Amniotic epithelial cell (primary cell): Measurements from ENCODE around the gene TOX3.

ENCODE experiments used
- DNase-seq: peaks from one replicate; pipeline ENCODE4 v3.0.0-alpha.2; 2010; ENCODE audit warnings: low read depth

TOX3 gene

DNA sequence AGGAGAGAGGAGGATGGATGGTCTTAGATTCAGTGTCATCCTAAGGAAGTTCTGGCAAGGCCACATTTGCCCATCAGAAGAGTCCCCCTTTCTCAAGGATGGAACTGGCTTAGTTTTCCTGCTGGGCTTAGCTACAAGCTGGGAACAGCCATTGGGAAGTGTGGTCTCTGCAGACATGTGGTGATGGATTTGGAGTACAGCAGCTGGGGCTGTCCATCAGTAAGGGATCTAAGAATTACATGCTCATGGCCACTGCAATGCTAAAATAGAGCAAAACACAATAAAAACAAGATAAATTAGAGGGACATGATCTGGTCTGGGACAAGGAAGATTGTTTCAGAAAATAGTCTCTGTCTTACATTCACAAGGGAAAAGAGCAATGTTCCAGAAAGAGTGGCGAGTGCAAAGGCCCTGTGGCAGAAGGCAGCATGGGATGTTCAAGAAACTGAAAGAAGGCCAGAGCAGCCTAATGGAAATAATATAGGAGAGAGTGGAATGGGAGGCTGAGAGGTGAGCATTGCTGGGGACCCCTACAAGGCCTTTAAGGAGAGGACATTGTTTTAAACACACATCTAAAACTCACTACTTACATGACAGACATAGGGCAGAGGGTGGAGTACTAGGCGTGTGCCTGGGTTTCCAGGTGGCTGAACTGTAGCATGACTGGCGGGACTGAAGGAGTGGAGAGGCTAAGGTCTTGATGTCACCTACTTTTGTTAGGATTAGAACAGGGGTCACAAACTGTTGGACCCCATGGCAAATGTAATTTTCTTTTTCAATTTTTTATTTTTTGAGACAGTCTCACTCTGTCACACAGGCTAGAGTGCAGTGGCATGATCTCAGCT is 17.0 kb upstream of the TOX3 start:
- no peak for DNase-seq

DNA sequence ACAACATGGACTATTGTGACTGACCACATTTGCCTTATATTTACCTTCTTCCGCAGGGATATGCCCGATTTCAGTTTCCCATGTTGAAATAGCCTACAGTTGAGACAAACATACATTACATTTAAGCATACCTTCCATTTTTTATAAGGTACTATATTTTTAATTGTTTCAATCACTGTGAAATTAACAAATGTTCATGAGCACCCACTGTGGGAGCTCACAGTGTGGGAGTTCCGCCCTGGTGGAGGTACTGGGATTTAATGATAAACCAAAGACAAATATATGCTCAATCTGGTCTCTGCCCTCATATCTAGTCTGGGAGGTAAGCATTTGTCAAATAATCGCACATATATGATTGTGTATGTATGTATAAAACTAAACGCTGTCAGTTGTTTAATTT is 15.8 kb upstream of the TOX3 start:
- DNase-seq = no peak

DNA sequence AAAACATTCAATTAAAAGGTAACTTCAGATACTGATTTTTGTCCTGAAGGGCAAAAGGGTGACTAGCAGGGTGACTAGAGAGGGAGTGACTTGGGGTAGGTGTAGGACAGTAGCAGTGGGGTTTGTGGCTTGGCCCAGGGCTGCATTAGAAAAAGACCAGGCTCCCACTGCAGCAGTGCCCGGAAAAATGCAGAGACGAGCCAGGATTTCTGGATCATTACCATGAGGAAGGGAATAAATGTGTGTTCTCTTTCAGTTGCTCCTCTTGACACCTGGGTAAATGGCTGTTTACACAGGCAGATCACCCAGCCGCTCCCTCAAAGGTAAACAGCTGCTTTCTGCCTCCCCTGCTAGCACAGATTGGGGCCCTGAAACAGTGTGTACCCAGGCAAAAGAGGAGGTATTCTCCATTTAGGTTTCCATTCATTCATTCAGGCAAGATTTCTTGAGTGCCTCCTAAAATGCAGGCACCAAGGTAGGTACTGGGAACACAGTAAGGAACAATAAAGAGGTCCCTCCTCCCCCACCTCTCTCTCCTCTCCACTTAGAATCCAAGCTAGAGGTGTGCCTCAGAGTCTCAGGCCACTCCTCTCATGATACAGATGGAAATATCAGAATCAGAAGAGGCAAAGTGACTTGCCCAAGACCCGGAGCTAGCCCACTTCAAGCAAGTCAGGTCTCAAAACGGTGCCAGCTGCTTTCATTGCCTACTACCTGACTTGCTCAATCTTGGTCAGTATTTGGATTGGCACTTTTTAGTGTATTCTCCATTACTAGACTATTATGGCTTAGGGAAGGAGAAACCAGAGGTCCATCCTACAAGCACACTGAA is 15.2 kb upstream of the TOX3 start:
- no peak for DNase-seq

DNA sequence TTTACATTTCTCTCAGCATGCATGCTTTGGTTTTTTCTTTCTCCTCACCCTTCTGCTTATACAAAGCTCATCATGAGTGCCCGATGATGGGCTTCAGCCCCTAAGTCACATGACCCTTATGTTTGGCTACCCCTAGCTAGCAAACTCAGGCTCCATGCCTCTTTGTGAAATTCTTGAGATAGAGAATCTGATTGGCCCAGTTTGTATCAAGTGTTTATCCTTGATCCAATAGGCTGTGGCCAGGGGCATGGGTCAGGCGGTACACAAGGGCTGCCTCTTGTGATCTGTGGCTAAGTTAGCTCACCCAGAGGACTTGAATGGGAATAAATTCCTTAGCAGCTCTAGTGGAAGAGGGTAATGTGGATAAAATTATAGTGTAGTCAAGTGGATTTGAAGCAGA is 11.5 kb upstream of the TOX3 start:
- no peak for DNase-seq

DNA sequence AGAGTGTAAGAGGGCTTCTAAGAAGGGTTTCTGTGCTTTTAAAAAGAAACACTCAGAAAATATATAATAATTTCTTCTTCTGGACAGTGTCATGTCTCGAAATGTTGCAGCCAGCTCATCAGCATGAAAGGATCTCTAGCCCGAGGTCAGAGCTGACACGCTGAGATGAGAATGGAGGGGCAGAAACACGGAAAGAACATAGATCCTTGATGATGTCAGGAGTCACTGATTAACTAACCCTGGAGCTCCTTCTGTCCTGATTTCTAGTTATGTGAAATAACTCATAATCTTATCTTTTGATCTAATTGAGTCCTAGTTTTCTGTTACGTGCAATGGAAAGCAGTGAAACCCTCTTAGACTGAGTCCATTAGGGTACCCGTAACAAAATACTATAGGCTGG is 10.3 kb upstream of the TOX3 start:
- DNase-seq = no peak

DNA sequence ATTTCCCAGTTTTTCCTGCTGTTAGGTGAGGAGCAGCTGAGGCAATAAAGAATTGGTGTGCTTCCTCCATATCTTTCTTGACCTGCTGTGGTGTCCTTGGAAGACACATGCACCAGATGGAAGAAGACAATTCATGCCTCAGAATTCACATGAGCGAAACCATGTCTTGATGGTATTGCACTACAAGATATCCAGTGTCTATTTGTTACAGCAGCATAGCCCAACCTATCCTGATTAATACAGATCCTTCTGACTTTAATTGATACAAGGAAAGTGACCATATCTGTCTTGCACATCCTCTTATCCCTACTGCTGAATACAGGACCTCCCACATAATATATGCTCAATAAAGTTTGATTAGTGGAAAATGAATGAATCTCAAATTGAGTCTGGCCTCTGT is 9.1 kb upstream of the TOX3 start:
- DNase-seq = no peak

DNA sequence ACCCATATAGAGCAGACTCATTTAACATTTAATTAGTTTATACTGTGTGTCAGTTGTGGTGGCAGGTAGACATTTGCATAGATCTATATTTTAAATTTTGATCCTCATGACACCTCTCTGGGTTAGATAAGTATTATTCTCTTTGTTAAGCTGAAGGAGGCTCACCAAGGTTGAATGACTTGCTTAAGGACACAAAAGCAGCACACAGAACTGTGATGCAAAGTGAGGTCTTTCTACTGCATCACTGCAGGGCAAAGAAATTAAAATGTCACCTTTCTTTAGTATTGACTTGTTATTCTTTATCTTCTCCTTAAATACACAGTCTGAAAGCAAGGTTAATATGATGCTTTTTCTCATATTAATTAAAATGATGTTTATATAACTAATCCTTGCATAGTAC is 8.6 kb upstream of the TOX3 start:
- no peak for DNase-seq

DNA sequence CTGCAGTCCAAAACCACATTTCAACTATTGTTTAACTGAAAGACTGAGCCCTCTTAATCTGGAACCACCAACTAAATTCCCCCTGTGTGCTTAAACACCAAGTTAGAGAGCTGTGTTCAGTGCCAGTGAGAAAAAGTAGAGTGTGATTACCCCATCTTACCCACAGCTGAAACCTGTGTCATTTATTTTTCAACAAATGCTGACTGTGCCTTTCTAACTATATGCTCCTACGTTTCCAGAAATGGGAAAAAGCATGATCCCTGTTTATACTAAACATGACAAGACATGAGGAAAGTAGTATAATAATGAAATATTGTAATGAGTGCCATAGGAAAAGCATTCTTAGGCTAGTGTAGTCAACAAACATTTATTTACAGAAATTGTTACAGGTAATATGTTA is 7.4 kb upstream of the TOX3 start:
- no peak for DNase-seq

DNA sequence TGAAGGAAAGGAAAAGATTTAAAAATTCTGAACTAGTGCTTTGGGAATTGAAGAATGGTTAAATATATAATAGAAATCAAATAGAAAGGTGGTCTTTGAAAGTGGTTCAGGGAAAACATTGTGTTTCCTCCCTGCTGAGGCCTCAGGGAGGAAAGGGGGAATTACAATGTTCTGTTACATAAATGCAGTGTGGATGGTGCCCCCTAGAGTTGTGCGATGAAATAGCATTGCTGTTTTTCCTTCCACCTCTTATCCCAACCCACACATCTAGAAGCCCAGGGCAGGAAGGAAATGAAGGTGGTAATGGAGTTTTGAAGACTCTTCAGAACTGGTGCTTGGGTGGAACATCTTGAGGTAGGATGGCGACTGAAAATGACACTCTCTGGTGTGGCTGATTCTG is 6.4 kb upstream of the TOX3 start:
- no peak for DNase-seq

DNA sequence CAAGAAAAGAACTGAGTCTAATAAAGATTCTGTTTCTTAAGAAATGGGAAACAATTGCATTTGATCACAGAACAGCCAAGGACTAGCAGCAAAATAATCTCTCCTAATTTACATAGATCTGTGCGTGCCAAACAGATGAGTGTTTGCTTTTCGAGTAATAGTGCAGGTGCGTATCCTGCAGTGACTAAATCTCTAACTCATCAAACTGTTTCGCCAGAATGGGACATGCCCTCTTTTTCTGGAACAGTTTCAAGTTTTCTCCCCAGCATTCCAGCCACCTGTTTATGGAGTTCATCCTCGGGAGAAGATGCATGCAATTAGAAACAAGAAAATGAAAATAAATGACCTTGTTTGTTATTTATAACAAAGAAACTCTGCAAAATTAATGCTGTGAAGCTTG is 5.7 kb upstream of the TOX3 start:
- no peak for DNase-seq

DNA sequence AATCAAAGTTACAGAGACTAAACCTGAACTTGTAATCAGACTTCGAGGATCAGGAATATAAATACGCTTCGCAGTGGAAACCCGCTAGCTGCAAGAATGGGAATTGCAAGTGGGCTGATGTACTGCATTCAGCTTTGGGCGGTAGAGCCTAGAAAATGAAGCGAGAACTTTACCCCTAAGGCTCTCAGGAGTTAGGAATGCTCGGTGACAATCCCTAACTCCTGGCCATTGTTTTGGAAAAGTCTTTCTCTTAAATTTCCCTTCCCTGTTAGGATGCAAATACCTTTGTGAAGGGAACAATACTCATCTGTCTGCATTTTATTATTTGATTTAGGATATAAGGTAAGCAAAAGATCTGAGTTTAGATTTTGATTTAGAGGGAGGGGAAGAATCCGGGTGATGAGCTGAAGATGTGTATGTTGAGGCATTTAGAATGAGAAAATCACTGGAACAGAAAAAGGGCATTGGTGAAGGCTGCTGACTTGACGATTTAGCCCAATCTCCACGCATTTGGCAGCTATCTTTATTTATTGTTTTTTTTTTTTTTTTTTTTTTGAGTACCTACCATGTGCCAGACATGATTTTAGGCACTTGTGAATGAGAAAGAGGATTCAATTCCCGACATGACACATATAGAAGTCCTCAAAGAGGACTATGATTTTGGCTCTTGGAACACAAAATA is 2.2 kb upstream of the TOX3 start:
- no peak for DNase-seq

DNA sequence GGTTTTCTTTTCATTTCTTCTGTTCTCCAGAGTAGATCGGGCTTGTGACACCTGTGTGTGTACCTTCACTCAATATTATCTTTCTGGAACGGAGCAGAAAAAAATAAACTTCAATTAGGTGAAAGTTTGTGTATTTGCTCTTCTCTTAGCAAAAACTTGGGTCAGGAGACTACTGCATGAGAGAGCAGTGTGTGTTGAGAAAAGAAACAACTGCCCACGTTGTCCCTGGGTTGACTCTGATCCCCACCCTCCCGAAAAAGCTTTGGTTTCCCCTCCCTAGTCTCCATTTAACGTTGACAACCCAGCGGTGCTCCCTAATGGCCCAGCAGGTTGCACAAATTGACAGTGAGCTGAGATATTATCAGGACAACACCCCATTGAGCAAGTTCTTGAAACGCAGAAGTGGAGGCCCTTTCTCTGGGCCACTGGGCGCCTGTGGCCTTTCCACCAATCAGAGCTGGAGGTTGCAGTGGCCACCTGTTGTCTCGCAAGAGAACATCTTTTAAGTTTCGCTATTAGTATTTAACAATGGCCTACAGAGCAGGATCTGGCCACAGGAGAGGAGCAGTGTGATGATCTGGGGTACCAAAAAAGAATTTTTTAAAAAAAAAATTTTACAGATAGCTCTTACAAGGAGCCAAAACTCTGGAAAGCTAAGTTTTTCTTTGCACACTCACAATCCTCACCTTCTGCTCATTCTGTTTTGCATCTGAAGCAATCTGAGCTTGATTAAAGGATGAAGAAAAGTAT is 1.5 kb upstream of the TOX3 start:
- DNase-seq = no peak

DNA sequence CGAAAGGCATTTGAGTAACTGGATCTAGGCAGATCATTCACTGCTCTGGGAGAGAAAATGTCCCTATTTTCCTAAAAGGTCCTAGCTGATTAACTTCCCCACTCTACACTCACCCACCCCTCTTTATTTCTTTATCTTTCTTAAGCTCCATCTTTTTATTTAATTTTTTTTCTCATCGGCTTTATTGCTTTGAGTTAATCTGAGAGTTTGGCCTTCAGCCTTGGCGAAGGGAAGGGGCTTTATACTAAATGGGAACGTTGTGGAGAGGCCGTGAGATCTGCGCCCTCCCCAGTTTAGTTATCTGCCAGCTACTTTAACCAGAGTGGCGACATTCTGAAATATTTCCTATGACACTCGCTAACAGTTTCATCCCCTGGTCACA is 882 bp upstream of the TOX3 start:
- DNase-seq = no peak

DNA sequence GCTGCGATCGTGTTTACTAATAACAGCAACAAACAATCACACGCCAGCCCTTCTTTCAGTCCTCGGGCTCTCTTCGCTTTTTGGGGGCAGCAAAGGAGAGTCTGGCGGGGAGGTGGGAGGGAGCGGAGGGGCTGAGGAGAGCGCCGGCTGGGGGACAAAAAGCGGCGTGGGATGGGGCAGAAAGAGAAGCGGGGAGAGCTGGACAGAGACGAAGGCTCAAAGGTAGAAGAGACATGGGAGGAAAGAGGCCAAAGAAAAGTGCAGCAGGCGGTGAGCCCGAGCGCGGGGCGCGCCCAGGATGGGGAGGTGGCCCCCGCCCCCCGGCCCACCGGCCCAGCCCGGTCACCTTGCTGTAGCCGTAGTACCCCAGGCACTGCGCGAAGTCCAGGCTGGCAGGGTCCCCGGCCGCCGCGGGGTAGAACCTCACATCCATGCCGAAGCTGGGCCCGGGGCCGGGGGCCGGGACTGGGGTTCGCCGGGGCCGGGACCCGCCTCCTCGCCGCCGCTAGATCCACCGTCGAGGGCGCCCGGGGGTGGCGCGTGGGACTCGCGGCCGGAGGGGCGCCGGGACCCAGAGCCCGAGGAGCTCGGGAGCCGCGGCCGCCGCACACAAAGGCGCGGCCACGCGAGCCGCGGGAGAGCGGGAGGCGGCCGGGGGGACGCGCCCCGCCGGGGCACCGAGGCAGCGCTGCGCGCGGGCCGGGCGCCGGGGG is 496 bp downstream of the TOX3 start:
- DNase-seq = no peak

DNA sequence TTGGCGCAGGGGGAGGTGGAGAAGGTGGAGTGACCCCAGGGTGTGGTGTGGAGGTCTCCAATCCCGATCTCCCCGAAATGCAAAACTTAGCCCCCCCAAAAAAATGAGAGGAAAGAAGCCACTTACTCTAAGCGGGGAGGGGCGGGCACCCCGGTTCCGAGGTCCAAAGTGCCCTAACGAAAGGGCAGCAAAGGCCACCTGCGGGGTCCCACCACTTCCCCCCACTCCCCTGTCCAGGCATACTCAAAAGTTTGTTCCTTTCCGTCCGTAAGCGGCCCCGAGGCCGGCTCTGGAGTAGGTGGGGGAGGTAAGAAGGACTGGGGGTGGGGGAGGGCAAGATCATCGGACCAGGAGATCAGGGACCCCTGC is 1.1 kb downstream of the TOX3 start:
- DNase-seq = no peak

DNA sequence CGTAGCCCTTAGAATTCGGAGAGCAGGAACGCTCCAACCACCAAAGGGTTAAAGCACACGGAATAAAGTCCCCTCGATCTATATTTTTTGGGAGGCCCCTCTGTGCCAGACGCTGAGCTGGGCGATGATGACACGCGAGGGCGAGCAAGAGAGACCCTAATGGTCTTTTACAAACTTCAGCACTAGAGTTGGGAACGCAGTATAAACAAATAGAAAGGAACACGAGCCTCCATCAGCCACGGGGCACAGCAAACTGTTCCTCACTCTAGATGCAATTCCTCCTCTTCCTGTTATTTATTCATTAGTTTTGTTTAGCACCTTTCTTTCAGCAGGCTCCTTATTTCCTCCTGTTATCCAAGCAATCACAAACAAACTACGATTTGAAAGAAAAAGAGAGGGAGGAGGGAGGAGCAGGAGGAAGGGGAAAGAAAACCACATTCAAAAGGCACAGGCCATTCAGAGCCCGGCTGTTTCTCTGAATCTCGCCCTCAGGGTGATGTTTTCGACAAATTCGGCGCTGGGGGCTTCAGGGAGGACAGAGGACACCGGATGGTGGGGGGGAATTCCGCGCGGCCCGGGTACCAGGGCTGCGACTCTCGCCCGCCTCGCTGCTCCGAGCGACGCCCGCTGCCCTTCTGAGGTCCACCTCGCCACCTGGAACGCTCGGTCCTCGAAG is 1.6 kb downstream of the TOX3 start:
- DNase-seq = no peak

DNA sequence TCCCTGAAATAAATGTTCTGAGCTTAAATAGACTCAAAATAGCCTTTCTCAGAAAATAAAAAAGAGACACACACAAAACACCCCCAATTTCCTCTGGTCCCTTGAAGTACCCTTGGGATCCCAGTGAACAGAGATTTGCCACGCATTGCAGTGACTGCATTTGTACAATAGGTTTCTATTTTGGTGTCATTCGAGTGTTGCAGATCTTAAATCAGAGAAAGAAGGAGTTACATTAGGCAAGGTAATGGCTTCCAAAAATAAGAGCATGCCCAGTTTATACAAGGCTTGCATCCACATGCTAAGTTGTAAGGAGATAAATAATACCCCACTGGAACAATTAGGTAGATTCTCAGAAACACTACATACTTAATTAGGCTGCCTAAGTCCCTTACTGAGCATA is 2.2 kb downstream of the TOX3 start:
- DNase-seq = no peak

DNA sequence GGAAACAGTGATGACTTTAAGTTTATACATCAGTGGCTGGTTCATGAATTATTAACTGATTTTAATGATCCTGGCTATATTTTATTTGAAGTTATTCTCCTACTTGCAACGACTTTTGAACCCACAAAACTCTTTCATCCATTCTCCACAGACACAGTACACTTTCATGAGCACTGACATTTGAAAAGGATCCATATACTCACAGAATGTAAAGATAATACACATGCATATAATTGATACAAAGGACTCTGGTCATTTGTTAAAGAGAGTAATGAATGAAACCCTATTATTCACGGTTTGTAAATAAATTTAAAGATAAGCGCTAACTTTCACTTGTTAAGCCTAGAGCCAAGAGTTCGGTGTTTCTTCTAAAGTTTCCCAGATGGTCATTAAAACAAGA is 3.3 kb downstream of the TOX3 start:
- no peak for DNase-seq

DNA sequence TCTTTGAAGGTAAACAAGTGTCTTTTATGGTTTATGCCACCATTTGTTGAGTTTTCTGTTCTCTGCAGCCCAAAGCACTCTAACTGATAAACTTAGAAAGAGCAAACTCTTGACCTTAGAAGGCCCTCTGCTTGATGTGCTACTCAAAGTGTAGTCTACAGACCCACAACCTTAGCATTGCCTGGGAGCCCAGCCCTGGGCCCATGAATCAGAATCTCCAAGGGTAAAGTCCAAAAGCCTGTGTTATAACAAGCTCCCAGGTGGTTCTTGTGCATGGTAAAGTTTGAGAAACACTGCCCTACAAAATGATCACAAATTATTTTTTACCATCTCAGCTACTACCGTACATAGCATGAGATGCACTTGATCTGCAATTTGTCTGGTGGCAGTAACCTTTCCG is 6.0 kb downstream of the TOX3 start:
- DNase-seq = no peak

DNA sequence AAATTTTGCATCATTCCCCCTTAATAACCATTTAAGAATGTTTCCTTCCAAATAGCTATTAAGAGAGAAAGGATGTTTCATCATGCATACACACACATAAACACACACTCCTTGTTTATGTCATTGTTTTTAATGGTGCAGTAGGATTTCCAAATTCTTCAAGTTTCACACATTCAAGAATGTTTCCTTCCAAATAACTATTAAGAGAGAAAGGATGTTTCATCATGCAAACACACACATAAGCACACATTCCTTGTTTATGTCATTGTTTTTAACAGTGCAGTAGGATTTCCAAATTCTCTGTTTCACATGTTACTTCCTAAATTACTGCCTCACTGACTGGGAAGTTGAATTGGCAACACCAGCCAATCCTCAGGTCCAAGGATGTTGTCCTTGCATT is 7.8 kb downstream of the TOX3 start:
- no peak for DNase-seq

DNA sequence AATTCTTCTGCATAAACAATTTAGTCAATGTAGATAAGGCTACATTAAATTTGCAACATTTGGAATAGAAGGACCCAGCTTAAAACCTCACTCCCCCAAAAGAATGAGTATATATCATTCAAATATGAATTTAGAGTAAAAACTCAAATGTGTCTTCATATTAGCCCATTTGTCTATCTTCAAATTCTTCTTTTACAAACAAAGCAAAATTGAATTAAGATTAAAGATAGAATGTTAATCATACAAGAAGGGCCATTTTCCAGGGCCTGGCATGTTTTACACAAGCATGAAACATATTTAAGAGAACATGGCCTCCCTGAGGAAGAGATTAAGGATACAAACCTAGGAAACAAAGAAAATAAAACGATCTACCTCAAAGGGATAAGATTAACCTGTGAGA is 8.4 kb downstream of the TOX3 start:
- DNase-seq = no peak
